Coronary artery (tissue), 2 donors: ENCODE data around the gene FAM200A.
A peak's percentile ranks its signal among the peaks of the same experiment; 100 is the strongest.
"Not testable (repeated sequence)": the region's sequence is repeated elsewhere in the genome, so short reads cannot be mapped to it uniquely, and the experiment has no call there.

Experiments used
- DNase-seq: peaks from one replicate; pipeline ENCODE4 v3.0.0-alpha.2; 2017; ENCODE audit warnings: low spot score
- H3K27ac ChIP-seq, 2 donors: fragments of 200-600 bp; sonication (generic); one replicate each; pipeline ENCODE4 v1.5.1; 2016 to 2019
- H3K4me3 ChIP-seq: fragments of 200-600 bp; sonication (generic); 2 replicates; pipeline ENCODE4 v1.5.1; 2016; ENCODE audit warnings: mild to moderate bottlenecking, moderate library complexity
- CTCF ChIP-seq: fragments of 200-600 bp; sonication (generic); IDR thresholded peaks from one replicate; pipeline ENCODE4 v1.5.1; 2019; ENCODE audit warnings: antibody characterized with exemption

The FAM200A gene

GRCh38 chr7:99579956-99580777 lies 28.3 kb upstream of the FAM200A start:
- Histone ChIP-seq H3K27ac (peak overlapping the region; percentile 22 to 28), H3K4me3 (peak overlapping the region; percentile 88)
- DNase-seq, result no peak
- TF ChIP-seq CTCF, result no peak

GRCh38 chr7:99579281-99579955 lies 27.5 kb upstream of the FAM200A start:
- DNase-seq, result no peak
- H3K27ac ChIP-seq, result no peak overlapping the region
- H3K4me3 ChIP-seq, result peak overlapping the region; percentile 88
- TF ChIP-seq CTCF, result no peak

- no peak overlapping the region for H3K4me3 ChIP-seq
- no peak overlapping the region for H3K27ac ChIP-seq
- no peak for TF ChIP-seq CTCF
- DNase-seq, result no peak
Measured at GRCh38 chr7:99576251-99576650, 24.3 kb upstream of the FAM200A start.

GRCh38 chr7:99573257-99573656 lies 21.3 kb upstream of the FAM200A start:
- Histone ChIP-seq H3K27ac (no peak overlapping the region), H3K4me3 (no peak overlapping the region)
- DNase-seq, result no peak
- no peak for TF ChIP-seq CTCF

- Histone ChIP-seq H3K4me3 (no peak overlapping the region), H3K27ac (no peak overlapping the region)
- DNase-seq, result no peak
- TF ChIP-seq CTCF, result no peak
Measured at GRCh38 chr7:99571768-99572167, 19.9 kb upstream of the FAM200A start.

GRCh38 chr7:99568770-99569169 lies 16.9 kb upstream of the FAM200A start:
- not testable (repeated sequence) for DNase-seq, H3K4me3 ChIP-seq, H3K27ac ChIP-seq

- TF ChIP-seq CTCF, result no peak
- Histone ChIP-seq H3K4me3 (no peak overlapping the region), H3K27ac (no peak overlapping the region)
- no peak for DNase-seq
Measured at GRCh38 chr7:99563650-99564049, 11.7 kb upstream of the FAM200A start.
